ENCODE data around the gene GPC6.

- TF ChIP-seq CTCF (IDR thresholded peaks at IDR 0.05; ENCODE audit: low read length) (no peak), EZH2 (IDR thresholded peaks at IDR 0.05; ENCODE audit: borderline replicate concordance, low read length) (no peak)
These were observed 528.7 kb downstream of the GPC6 start for GRCh38 chr13:93755341-93755740.

Data from OCI-LY1 (cell line).